Sigmoid colon (tissue), 4 donors: ENCODE results near the gene NARS2.

ENCODE experiments used
- CTCF ChIP-seq, 4 experiments: fragments of 450-650 bp in 3 of 4; fragments of 200-600 bp in 1 of 4; IDR thresholded peaks; one replicate each; pipeline ENCODE4 v1.5.1; 2016 to 2019; ENCODE audit warnings: antibody characterized with exemption in 4 of 4, mild to moderate bottlenecking in 3 of 4, moderate library complexity in 2 of 4
- EP300 ChIP-seq, 4 donors: sonication (generic); formaldehyde crosslinking; IDR thresholded peaks; one replicate each; pipeline ENCODE4 v1.6.1; 2017; ENCODE audit warnings: antibody characterized with exemption in 4 of 4
- POLR2AphosphoS5 ChIP-seq, 4 donors: sonication (generic); formaldehyde crosslinking; IDR thresholded peaks; one replicate each; pipeline ENCODE4 v1.6.1; 2017; ENCODE audit warnings: antibody characterized with exemption in 4 of 4

- TF ChIP-seq CTCF (IDR thresholded peaks at IDR 0.05) (no peak), EP300 (IDR thresholded peaks at IDR 0.05) (no peak), POLR2AphosphoS5 (IDR thresholded peaks at IDR 0.05) (no peak)
These were observed 20.9 kb upstream of the NARS2 start for GRCh38 chr11:78595436-78596130.
